IPS-18c (cell line): ENCODE results near the gene STAB1.

Experiments
- H3K4me3 ChIP-seq: 2 replicates; pipeline ENCODE4 v1.7.0; 2013; ENCODE audit warnings: low read depth, mild to moderate bottlenecking, low read length, moderate library complexity; ENCODE audit not compliant: insufficient read depth
- H3K9me3 ChIP-seq: one replicate; pipeline ENCODE4 v1.6.1; 2013; ENCODE audit warnings: mild to moderate bottlenecking, low read length, moderate library complexity; ENCODE audit not compliant: control insufficient read depth, insufficient read depth

The STAB1 gene

GRCh38 chr3:52494886-52495495, at the start of gene STAB1:
Gene STAB1 (plus strand): TSS chr3:52495338. CDS start chr3:52495414, 76 bp downstream.
- H3K4me3 ChIP-seq, result no peak within 1 kb of the TSS
- H3K9me3 ChIP-seq, result no peaks in the 10 kb centered on the region

GRCh38 chr3:52446042-52446441, 49.1 kb upstream of the STAB1 start:
- peaks cover 2% of the 10 kb centered on the region for H3K9me3 ChIP-seq
- no peak overlapping the region for H3K4me3 ChIP-seq

- H3K9me3 ChIP-seq, result peaks cover 2% of the 10 kb centered on the region
Measured at GRCh38 chr3:52446631-52447511, 48.3 kb upstream of the STAB1 start.

GRCh38 chr3:52447512-52448355, 47.4 kb upstream of the STAB1 start:
- no peak overlapping the region for H3K4me3 ChIP-seq
- H3K9me3 ChIP-seq, result peaks cover 2% of the 10 kb centered on the region

More at GRCh38 chr3:52446631-52447511, 48.3 kb upstream of the STAB1 start:
- no peak overlapping the region for H3K4me3 ChIP-seq

- Histone ChIP-seq H3K4me3 (no peak overlapping the region), H3K9me3 (peaks cover 2% of the 10 kb centered on the region)
Measured at GRCh38 chr3:52450489-52451236, 44.5 kb upstream of the STAB1 start.

- Histone ChIP-seq H3K4me3 (no peak overlapping the region), H3K9me3 (peaks cover 2% of the 10 kb centered on the region)
Measured at GRCh38 chr3:52451237-52452083, 43.7 kb upstream of the STAB1 start.

GRCh38 chr3:52452126-52452525, 43.0 kb upstream of the STAB1 start:
- Histone ChIP-seq H3K4me3 (no peak overlapping the region), H3K9me3 (no peaks in the 10 kb centered on the region)

- Histone ChIP-seq H3K9me3 (no peaks in the 10 kb centered on the region), H3K4me3 (no peak overlapping the region)
Measured at GRCh38 chr3:52452570-52453221, 42.4 kb upstream of the STAB1 start.

- Histone ChIP-seq H3K9me3 (no peaks in the 10 kb centered on the region), H3K4me3 (peak within 1 kb of the TSS; percentile 51; the same call in 1 of the 2 replicates)
Measured at GRCh38 chr3:52453496-52454249, 41.5 kb upstream of the STAB1 start, which contains the start of gene TNNC1. Gene TNNC1 (minus strand): TSS chr3:52454041. CDS start chr3:52454015, 26 bp downstream.

- H3K4me3 ChIP-seq, result no peak overlapping the region; the same call in 1 of the 2 replicates
- no peaks in the 10 kb centered on the region for H3K9me3 ChIP-seq
Measured at GRCh38 chr3:52454250-52454937, 40.7 kb upstream of the STAB1 start.

GRCh38 chr3:52454938-52455282, 40.2 kb upstream of the STAB1 start:
- H3K4me3 ChIP-seq, result peak overlapping the region; percentile 51

GRCh38 chr3:52455283-52456168, 39.6 kb upstream of the STAB1 start, which contains the start of gene NISCH:
Gene NISCH (plus strand): TSS chr3:52455604. CDS start chr3:52455642, 38 bp downstream.
- Histone ChIP-seq H3K9me3 (no peaks in the 10 kb centered on the region), H3K4me3 (peak within 1 kb of the TSS; percentile 83)

More at GRCh38 chr3:52454938-52455282, 40.2 kb upstream of the STAB1 start:
- no peaks in the 10 kb centered on the region for H3K9me3 ChIP-seq

- Histone ChIP-seq H3K9me3 (no peaks in the 10 kb centered on the region), H3K4me3 (peak overlapping the region; percentile 83)
Measured at GRCh38 chr3:52456169-52456799, 38.9 kb upstream of the STAB1 start.
